Prostate gland (tissue), 2 donors: ENCODE results near the gene MAP3K8. TPM values are rescaled to one million over a fixed set of nuclear protein-coding genes. Genes with fewer than 3 reads are reported as not detected.

Source experiments
- DNase-seq: peaks from one replicate; pipeline ENCODE4 v3.0.0-alpha.2; 2019; ENCODE audit warnings: low spot score
- H3K27ac ChIP-seq, 2 donors: fragments of 200-600 bp; sonication (generic); 2 replicates each; pipeline ENCODE4 v1.5.1; 2017 to 2019
- H3K27me3 ChIP-seq: fragments of 200-600 bp; sonication (generic); replicated peaks from 2 replicates; pipeline ENCODE4 v1.5.1; 2019; ENCODE audit not compliant: insufficient read depth
- H3K36me3 ChIP-seq, 2 donors: fragments of 200-600 bp; sonication (generic); 1 replicate in 1 of 2; 2 replicates in 1 of 2; pipeline versions ENCODE4 v1.5.1 to v1.8.1; 2017 to 2019
- H3K4me1 ChIP-seq: fragments of 200-600 bp; sonication (generic); replicated peaks from 2 replicates; pipeline ENCODE4 v1.5.1; 2019
- H3K4me3 ChIP-seq, 2 donors: fragments of 200-600 bp; sonication (generic); 2 replicates each; pipeline ENCODE4 v1.5.1; 2017 to 2019
- H3K9me3 ChIP-seq: fragments of 200-600 bp; sonication (generic); 2 replicates; pipeline ENCODE4 v1.5.1; 2017
- POLR2A ChIP-seq: fragments of 450-650 bp; IDR thresholded peaks from one replicate; pipeline ENCODE4 v1.6.1; 2016; ENCODE audit warnings: antibody characterized with exemption, mild to moderate bottlenecking
- POLR2AphosphoS5 ChIP-seq: sonication (generic); formaldehyde crosslinking; IDR thresholded peaks from one replicate; pipeline ENCODE4 v1.6.1; 2017; ENCODE audit warnings: antibody characterized with exemption
- WGBS: methylation state at CpG from one replicate; pipeline ENCODE4 v1.1.5; 2018; 5-methylcytosine and 5-hydroxymethylcytosine counted together
- intact Hi-C: fragments of 100-400 bp; cut with DNase I; formaldehyde crosslinking; loops from one replicate; pipeline ENCODE4 v1.14.2; 2022
- total RNA-seq, 2 donors: library from RNA; depleted of rRNA; stranded (reverse); fragments of >200 nt; gene quantifications; one replicate each; pipeline ENCODE4 v1.1.0, GENCODE V29; 2016
- TF ChIP-seq, protein P1 (sequence below), 4 experiments: fragments of 200-600 bp in 2 of 4; fragments of 450-650 bp in 2 of 4; sonication (generic) in 2 of 4; IDR thresholded peaks; 1 replicate in 3 of 4; 2 replicates in 1 of 4; pipeline ENCODE4 v1.5.1; 2016 to 2019; ENCODE audit warnings: antibody characterized with exemption in 4 of 4, mild to moderate bottlenecking in 2 of 4, moderate library complexity in 2 of 4

MAP3K8 gene
- total RNA-seq, 2 donors from 2014 or later: 4.7 to 12.2 TPM

DNA sequence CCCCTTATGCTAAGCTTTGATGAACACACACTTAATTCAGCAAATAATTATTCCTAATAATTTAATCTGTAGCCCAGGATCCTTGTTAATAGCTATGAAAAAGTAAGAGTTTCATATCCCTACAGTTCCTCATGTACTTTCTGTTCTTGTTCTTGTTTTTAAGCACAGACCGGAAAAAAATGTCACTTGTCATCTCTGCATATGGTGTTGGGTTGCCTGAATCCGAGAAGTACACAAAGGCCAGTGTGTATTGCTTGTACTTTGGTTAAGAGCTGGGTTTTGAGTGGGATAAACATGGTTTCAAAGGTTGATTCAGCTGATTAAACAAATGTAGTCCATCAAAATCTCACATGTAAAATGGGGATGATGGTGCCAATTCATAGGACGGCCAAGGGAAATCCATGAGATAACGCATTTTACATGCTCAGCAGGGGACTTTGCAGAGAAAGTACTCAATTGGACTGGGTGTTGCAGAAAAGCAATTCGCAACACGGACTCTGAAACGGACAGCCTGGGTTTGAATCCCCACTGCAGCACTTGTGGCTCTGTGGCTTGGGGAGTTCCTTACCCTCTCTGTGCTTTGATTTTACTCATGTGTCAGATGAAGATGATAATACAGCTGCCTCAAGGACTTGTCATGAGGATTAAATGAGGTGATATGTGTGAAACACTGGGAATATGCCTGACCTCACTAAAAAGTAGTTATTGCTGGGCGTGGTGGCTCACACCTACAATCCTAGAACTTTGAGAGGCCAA lies 71.7 kb downstream of the MAP3K8 start:
- H3K27ac ChIP-seq: no peak overlapping the region
- intact Hi-C loops: no loop called here
- whole genome bisulfite sequencing: 76% methylated on average over 8 of the region's 8 CpGs

DNA sequence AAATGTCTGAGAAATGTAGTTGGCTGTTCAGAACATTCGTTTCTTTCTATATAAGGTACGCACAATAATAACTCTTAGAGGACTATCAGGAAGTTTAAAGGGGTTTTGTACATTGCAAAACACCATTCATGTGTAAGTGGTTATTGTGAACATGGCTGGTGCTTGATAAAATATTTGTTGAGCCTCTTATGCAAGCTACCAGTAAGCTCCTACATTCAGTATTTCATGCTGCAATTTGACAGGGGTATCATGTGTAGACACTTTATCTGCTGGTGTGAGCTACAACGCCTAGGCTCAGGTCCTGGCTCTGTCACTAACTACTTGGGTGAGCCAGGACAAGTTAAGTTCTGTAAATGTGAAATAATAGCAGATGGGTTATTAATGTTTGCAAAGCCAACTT lies 75.5 kb downstream of the MAP3K8 start:
- Histone ChIP-seq H3K27ac (no peak overlapping the region), H3K36me3 (no peaks in the 10 kb centered on the region), H3K9me3 (no peaks in the 10 kb centered on the region), H3K4me3 (no peak overlapping the region), H3K27me3 (no peaks in the 10 kb centered on the region), H3K4me1 (no peaks in the 10 kb centered on the region)
- DNase-seq: no peak
- intact Hi-C loops: no loop called here
- TF ChIP-seq, protein P1, sequence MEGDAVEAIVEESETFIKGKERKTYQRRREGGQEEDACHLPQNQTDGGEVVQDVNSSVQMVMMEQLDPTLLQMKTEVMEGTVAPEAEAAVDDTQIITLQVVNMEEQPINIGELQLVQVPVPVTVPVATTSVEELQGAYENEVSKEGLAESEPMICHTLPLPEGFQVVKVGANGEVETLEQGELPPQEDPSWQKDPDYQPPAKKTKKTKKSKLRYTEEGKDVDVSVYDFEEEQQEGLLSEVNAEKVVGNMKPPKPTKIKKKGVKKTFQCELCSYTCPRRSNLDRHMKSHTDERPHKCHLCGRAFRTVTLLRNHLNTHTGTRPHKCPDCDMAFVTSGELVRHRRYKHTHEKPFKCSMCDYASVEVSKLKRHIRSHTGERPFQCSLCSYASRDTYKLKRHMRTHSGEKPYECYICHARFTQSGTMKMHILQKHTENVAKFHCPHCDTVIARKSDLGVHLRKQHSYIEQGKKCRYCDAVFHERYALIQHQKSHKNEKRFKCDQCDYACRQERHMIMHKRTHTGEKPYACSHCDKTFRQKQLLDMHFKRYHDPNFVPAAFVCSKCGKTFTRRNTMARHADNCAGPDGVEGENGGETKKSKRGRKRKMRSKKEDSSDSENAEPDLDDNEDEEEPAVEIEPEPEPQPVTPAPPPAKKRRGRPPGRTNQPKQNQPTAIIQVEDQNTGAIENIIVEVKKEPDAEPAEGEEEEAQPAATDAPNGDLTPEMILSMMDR (IDR thresholded peaks at IDR 0.05): no peak
- WGBS: 80% methylated on average over 3 of the region's 3 CpGs

More for the DNA sequence above, 71.7 kb downstream of the MAP3K8 start:
- DNase-seq: no peak
- Histone ChIP-seq H3K36me3 (no peaks in the 10 kb centered on the region), H3K27me3 (no peaks in the 10 kb centered on the region), H3K9me3 (no peaks in the 10 kb centered on the region), H3K4me1 (no peaks in the 10 kb centered on the region), H3K4me3 (no peak overlapping the region)
- no peak for TF ChIP-seq POLR2AphosphoS5
- TF ChIP-seq POLR2A: no peak
- TF ChIP-seq, protein P1 (IDR thresholded peaks at IDR 0.05): no peak

DNA sequence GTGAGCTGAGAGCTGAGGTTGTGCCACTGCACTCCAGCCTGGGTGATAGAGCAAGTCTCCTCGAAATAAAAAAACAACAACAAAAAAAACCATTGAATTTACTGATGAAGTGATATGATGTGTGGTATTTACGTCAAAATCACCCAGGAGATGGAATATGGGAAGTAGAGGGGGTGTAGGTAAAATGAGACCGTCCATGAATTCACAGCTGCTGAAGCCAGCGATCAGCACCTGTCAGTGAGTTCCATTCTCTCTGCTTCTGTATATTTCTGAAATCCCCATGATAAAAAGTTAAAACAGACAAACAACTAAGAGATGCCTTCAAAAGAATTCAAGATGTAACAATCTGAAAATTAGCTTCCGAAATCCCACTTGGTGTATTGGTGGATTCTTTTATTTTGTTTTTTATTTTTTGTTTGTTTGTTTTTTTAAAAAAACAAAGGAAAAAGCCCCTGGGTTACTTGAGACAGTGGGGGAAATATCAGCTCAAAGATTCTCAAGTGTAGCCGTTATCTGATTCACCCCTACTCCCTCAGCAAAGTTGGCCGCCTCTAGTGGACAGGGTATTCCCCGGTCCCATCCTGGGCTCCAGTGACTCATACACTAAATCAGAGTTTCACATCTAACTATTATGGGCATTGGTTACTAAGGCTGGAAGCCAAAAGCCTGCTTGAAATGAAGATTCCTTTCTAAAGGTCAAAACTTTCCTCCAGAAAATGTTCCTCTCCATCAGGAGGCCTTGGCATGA lies 76.4 kb downstream of the MAP3K8 start:
- Histone ChIP-seq H3K9me3 (no peaks in the 10 kb centered on the region), H3K27me3 (no peaks in the 10 kb centered on the region), H3K4me1 (no peaks in the 10 kb centered on the region), H3K36me3 (no peaks in the 10 kb centered on the region), H3K27ac (no peak overlapping the region), H3K4me3 (no peak overlapping the region)
- no peak for TF ChIP-seq POLR2A
- TF ChIP-seq, protein P1 (IDR thresholded peaks at IDR 0.05): no peak
- TF ChIP-seq POLR2AphosphoS5: peak; percentile 23
- intact Hi-C loops: no loop called here
- 53% methylated on average over 8 of the region's 8 CpGs for WGBS
- DNase-seq: peak; percentile 13

DNA sequence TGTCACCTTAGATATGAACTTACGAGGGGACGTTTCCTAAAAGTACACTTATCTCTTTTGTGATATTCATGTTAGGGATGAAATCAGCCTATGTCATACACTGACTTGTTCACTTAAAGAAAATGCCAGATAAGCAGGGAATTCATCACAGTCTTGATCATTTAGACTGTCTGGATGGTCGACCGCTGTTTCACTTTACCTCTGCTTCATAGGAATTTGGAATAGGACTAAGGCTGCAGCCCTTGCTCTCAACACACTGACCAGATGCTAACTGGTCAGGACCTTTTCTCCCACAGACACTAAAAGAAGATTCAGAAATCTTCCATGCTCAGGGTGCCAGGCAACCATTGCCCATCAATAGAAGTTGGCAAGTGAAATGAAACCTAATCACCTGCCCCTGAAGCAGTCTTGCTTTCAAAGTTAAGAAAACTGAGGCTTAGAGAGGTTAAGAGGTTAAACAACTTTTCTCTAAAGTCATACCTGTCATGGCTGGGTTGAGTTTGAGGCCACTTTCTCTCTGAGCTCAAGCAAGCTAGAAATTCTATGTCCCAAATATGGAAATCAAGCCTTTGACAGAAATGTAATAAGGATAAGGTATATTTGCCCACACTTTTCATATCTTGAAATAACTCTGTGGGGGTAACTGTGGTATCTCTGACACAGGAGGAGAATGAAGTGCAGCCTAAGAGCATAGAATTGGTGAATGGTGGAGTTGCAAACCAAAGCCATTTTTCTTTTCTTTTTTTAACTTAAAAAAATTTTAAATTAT lies 77.1 kb downstream of the MAP3K8 start:
- H3K36me3 ChIP-seq: no peaks in the 10 kb centered on the region
- intact Hi-C loops: no loop called here

More for the DNA sequence above, 77.1 kb downstream of the MAP3K8 start:
- H3K27ac ChIP-seq: no peak overlapping the region
- no peaks in the 10 kb centered on the region for H3K27me3 ChIP-seq
- no peak overlapping the region for H3K4me3 ChIP-seq
- WGBS: 41% methylated on average over 4 of the region's 4 CpGs
- DNase-seq: no peak
- TF ChIP-seq POLR2A: no peak
- no peak for TF ChIP-seq POLR2AphosphoS5
- TF ChIP-seq, protein P1 (IDR thresholded peaks at IDR 0.05): no peak
- H3K4me1 ChIP-seq: no peaks in the 10 kb centered on the region
- H3K9me3 ChIP-seq: no peaks in the 10 kb centered on the region

Other genes with a start within 250 kb of the MAP3K8 start
- gene MTPAP, start 84.9 kb upstream of the MAP3K8 start, total RNA-seq: 10 to 100 TPM; 13.9 to 22.8 TPM
- 1 to 10 TPM in 1 of 2 donors, not detected in 1; 3.3 TPM for gene LYZL2, start 195.6 kb downstream of the MAP3K8 start, total RNA-seq